DMS53 (cell line): ENCODE measurements around the gene KCTD7.
"Not testable (repeated sequence)": the region's sequence is repeated elsewhere in the genome, so short reads cannot be mapped to it uniquely, and the experiment has no call there.

Source experiments
- DNase-seq: peaks from one replicate; lab custom pipeline; 2025; lab: John Stamatoyannopoulos, UW

Gene KCTD7

GRCh38 chr7:66682350-66683093 is 53.8 kb downstream of the KCTD7 start:
- DNase-seq: peak; percentile 81

- not testable (repeated sequence) for DNase-seq
These were observed 54.6 kb downstream of the KCTD7 start for GRCh38 chr7:66683094-66683769.

GRCh38 chr7:66683770-66684123 is 55.1 kb downstream of the KCTD7 start:
- no peak for DNase-seq

- peak; percentile 49 for DNase-seq
These were observed 57.0 kb downstream of the KCTD7 start for GRCh38 chr7:66685663-66686062.

GRCh38 chr7:66687186-66687585 is 58.5 kb downstream of the KCTD7 start:
- DNase-seq: no peak

- not testable (repeated sequence) for DNase-seq
These were observed 59.0 kb downstream of the KCTD7 start for GRCh38 chr7:66687672-66688071.

- no peak for DNase-seq
These were observed 60.4 kb downstream of the KCTD7 start for GRCh38 chr7:66689081-66689480.

GRCh38 chr7:66693331-66693730 is 64.7 kb downstream of the KCTD7 start:
- no peak for DNase-seq
